ENCODE measurements around the gene CADPS2.

DNA sequence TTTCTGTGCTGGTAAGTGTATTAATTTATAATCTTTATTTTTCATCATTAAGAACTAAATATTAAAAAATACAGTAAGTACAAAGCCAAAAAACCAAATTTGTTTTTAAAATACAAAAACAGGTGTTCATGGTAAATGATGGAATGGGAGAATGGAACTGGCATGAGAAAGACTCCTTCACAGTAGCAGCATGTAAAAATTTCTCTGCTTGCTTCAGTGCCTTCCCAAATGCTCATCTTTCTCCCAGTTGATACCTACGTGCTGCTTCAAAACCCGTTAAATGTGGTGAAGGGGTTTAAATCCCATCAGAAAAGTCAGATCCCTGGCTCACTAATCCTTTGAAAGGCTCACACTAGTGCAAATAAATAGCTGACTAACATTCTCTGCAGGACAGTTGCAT, 191.6 kb downstream of the CADPS2 start:
- TF ChIP-seq GATA2 (IDR thresholded peaks at IDR 0.05; ENCODE audit: insufficient read depth, insufficient read length, low read depth, low read length) = no peak
- TF ChIP-seq, protein P1, sequence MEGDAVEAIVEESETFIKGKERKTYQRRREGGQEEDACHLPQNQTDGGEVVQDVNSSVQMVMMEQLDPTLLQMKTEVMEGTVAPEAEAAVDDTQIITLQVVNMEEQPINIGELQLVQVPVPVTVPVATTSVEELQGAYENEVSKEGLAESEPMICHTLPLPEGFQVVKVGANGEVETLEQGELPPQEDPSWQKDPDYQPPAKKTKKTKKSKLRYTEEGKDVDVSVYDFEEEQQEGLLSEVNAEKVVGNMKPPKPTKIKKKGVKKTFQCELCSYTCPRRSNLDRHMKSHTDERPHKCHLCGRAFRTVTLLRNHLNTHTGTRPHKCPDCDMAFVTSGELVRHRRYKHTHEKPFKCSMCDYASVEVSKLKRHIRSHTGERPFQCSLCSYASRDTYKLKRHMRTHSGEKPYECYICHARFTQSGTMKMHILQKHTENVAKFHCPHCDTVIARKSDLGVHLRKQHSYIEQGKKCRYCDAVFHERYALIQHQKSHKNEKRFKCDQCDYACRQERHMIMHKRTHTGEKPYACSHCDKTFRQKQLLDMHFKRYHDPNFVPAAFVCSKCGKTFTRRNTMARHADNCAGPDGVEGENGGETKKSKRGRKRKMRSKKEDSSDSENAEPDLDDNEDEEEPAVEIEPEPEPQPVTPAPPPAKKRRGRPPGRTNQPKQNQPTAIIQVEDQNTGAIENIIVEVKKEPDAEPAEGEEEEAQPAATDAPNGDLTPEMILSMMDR (IDR thresholded peaks at IDR 0.05; ENCODE audit: extremely low read depth in 1 of 2, insufficient read depth in 1 of 2, low read depth in 1 of 2, low read length in 2 of 2) = no peak
- no peak for TF ChIP-seq POLR2A (IDR thresholded peaks at IDR 0.05; ENCODE audit: low read depth, low read length)
- no peak for TF ChIP-seq POLR2AphosphoS5 (IDR thresholded peaks at IDR 0.05; ENCODE audit: insufficient read depth, low read depth, low read length)
- TF ChIP-seq JUN (IDR thresholded peaks at IDR 0.05; ENCODE audit: borderline replicate concordance, insufficient read depth, insufficient read length, low read depth) = no peak
- TF ChIP-seq EZH2 (IDR thresholded peaks at IDR 0.05; ENCODE audit: borderline replicate concordance, low read depth, low read length, severe bottlenecking) = no peak
- TF ChIP-seq FOS (IDR thresholded peaks at IDR 0.05; ENCODE audit: borderline replicate concordance, insufficient read depth, low read length) = no peak
